ENCODE measurements around the gene FATE1.

Gene FATE1

GRCh38 chrX:151703487-151703886 is 12.3 kb upstream of the FATE1 start:
- H3K4me3 ChIP-seq (ENCODE audit: low read depth in 1 of 2, low read length in 2 of 2), result no peak overlapping the region
- H3K27me3 ChIP-seq (ENCODE audit: control insufficient read depth in 1 of 2, insufficient read depth in 2 of 2, low read length in 2 of 2), result no peaks in the 10 kb centered on the region
- H3K36me3 ChIP-seq (ENCODE audit: control insufficient read depth in 1 of 2, insufficient read depth in 2 of 2, low read length in 2 of 2), result no peaks in the 10 kb centered on the region
- no peaks in the 10 kb centered on the region for H3K4me1 ChIP-seq (ENCODE audit: control insufficient read depth in 1 of 2, insufficient read depth in 2 of 2, low read length in 2 of 2)
- H3K9ac ChIP-seq (ENCODE audit: low read depth in 1 of 2, low read length in 2 of 2), result no peak overlapping the region
- H3K27ac ChIP-seq (ENCODE audit: low read depth, low read length), result no peak overlapping the region
- no peaks in the 10 kb centered on the region for H3K9me3 ChIP-seq (ENCODE audit: control insufficient read depth in 1 of 2, low read length in 2 of 2)

- no peak overlapping the region for H3K9ac ChIP-seq (ENCODE audit: low read depth in 1 of 2, low read length in 2 of 2)
- no peak overlapping the region for H3K4me3 ChIP-seq (ENCODE audit: low read depth in 1 of 2, low read length in 2 of 2)
- H3K27me3 ChIP-seq (ENCODE audit: control insufficient read depth in 1 of 2, insufficient read depth in 2 of 2, low read length in 2 of 2), result no peaks in the 10 kb centered on the region
- H3K27ac ChIP-seq (ENCODE audit: low read depth, low read length), result no peak overlapping the region
- no peaks in the 10 kb centered on the region for H3K4me1 ChIP-seq (ENCODE audit: control insufficient read depth in 1 of 2, insufficient read depth in 2 of 2, low read length in 2 of 2)
- no peaks in the 10 kb centered on the region for H3K36me3 ChIP-seq (ENCODE audit: control insufficient read depth in 1 of 2, insufficient read depth in 2 of 2, low read length in 2 of 2)
- H3K9me3 ChIP-seq (ENCODE audit: control insufficient read depth in 1 of 2, low read length in 2 of 2), result no peaks in the 10 kb centered on the region
Measured at GRCh38 chrX:151704041-151704663, 11.7 kb upstream of the FATE1 start.

- H3K27me3 ChIP-seq (ENCODE audit: control insufficient read depth in 1 of 2, insufficient read depth in 2 of 2, low read length in 2 of 2), result no peaks in the 10 kb centered on the region
- no peaks in the 10 kb centered on the region for H3K4me1 ChIP-seq (ENCODE audit: control insufficient read depth in 1 of 2, insufficient read depth in 2 of 2, low read length in 2 of 2)
- H3K36me3 ChIP-seq (ENCODE audit: control insufficient read depth in 1 of 2, insufficient read depth in 2 of 2, low read length in 2 of 2), result no peaks in the 10 kb centered on the region
- no peak overlapping the region for H3K4me3 ChIP-seq (ENCODE audit: low read depth in 1 of 2, low read length in 2 of 2)
- no peak overlapping the region for H3K9ac ChIP-seq (ENCODE audit: low read depth in 1 of 2, low read length in 2 of 2)
- H3K27ac ChIP-seq (ENCODE audit: low read depth, low read length), result no peak overlapping the region
- H3K9me3 ChIP-seq (ENCODE audit: control insufficient read depth in 1 of 2, low read length in 2 of 2), result no peaks in the 10 kb centered on the region
Measured at GRCh38 chrX:151708821-151709220, 7.0 kb upstream of the FATE1 start.

- no peaks in the 10 kb centered on the region for H3K27me3 ChIP-seq (ENCODE audit: control insufficient read depth in 1 of 2, insufficient read depth in 2 of 2, low read length in 2 of 2)
- no peak overlapping the region for H3K9ac ChIP-seq (ENCODE audit: low read depth in 1 of 2, low read length in 2 of 2)
- H3K4me3 ChIP-seq (ENCODE audit: low read depth in 1 of 2, low read length in 2 of 2), result no peak overlapping the region
- no peaks in the 10 kb centered on the region for H3K36me3 ChIP-seq (ENCODE audit: control insufficient read depth in 1 of 2, insufficient read depth in 2 of 2, low read length in 2 of 2)
- no peak overlapping the region for H3K27ac ChIP-seq (ENCODE audit: low read depth, low read length)
- H3K4me1 ChIP-seq (ENCODE audit: control insufficient read depth in 1 of 2, insufficient read depth in 2 of 2, low read length in 2 of 2), result no peaks in the 10 kb centered on the region
- no peaks in the 10 kb centered on the region for H3K9me3 ChIP-seq (ENCODE audit: control insufficient read depth in 1 of 2, low read length in 2 of 2)
Measured at GRCh38 chrX:151710457-151710856, 5.4 kb upstream of the FATE1 start.

- Histone ChIP-seq H3K36me3 (ENCODE audit: control insufficient read depth in 1 of 2, insufficient read depth in 2 of 2, low read length in 2 of 2) (no peaks in the 10 kb centered on the region), H3K4me3 (ENCODE audit: low read depth in 1 of 2, low read length in 2 of 2) (no peak overlapping the region), H3K4me1 (ENCODE audit: control insufficient read depth in 1 of 2, insufficient read depth in 2 of 2, low read length in 2 of 2) (no peaks in the 10 kb centered on the region), H3K27me3 (ENCODE audit: control insufficient read depth in 1 of 2, insufficient read depth in 2 of 2, low read length in 2 of 2) (no peaks in the 10 kb centered on the region), H3K9ac (ENCODE audit: low read depth in 1 of 2, low read length in 2 of 2) (no peak overlapping the region), H3K27ac (ENCODE audit: low read depth, low read length) (no peak overlapping the region), H3K9me3 (ENCODE audit: control insufficient read depth in 1 of 2, low read length in 2 of 2) (no peaks in the 10 kb centered on the region)
Measured at GRCh38 chrX:151711154-151711553, 4.7 kb upstream of the FATE1 start.

- no peaks in the 10 kb centered on the region for H3K9me3 ChIP-seq (ENCODE audit: control insufficient read depth in 1 of 2, low read length in 2 of 2)
- no peaks in the 10 kb centered on the region for H3K36me3 ChIP-seq (ENCODE audit: control insufficient read depth in 1 of 2, insufficient read depth in 2 of 2, low read length in 2 of 2)
- no peaks in the 10 kb centered on the region for H3K4me1 ChIP-seq (ENCODE audit: control insufficient read depth in 1 of 2, insufficient read depth in 2 of 2, low read length in 2 of 2)
- H3K27ac ChIP-seq (ENCODE audit: low read depth, low read length), result no peak overlapping the region
- no peak overlapping the region for H3K4me3 ChIP-seq (ENCODE audit: low read depth in 1 of 2, low read length in 2 of 2)
- no peak overlapping the region for H3K9ac ChIP-seq (ENCODE audit: low read depth in 1 of 2, low read length in 2 of 2)
- no peaks in the 10 kb centered on the region for H3K27me3 ChIP-seq (ENCODE audit: control insufficient read depth in 1 of 2, insufficient read depth in 2 of 2, low read length in 2 of 2)
Measured at GRCh38 chrX:151711787-151712186, 4.0 kb upstream of the FATE1 start.

GRCh38 chrX:151712253-151712652 is 3.6 kb upstream of the FATE1 start:
- no peaks in the 10 kb centered on the region for H3K4me1 ChIP-seq (ENCODE audit: control insufficient read depth in 1 of 2, insufficient read depth in 2 of 2, low read length in 2 of 2)
- H3K27ac ChIP-seq (ENCODE audit: low read depth, low read length), result no peak overlapping the region
- H3K9ac ChIP-seq (ENCODE audit: low read depth in 1 of 2, low read length in 2 of 2), result no peak overlapping the region
- H3K9me3 ChIP-seq (ENCODE audit: control insufficient read depth in 1 of 2, low read length in 2 of 2), result no peaks in the 10 kb centered on the region
- H3K27me3 ChIP-seq (ENCODE audit: control insufficient read depth in 1 of 2, insufficient read depth in 2 of 2, low read length in 2 of 2), result no peaks in the 10 kb centered on the region
- H3K36me3 ChIP-seq (ENCODE audit: control insufficient read depth in 1 of 2, insufficient read depth in 2 of 2, low read length in 2 of 2), result no peaks in the 10 kb centered on the region
- H3K4me3 ChIP-seq (ENCODE audit: low read depth in 1 of 2, low read length in 2 of 2), result no peak overlapping the region

GRCh38 chrX:151713849-151714248 is 2.0 kb upstream of the FATE1 start:
- no peaks in the 10 kb centered on the region for H3K4me1 ChIP-seq (ENCODE audit: control insufficient read depth in 1 of 2, insufficient read depth in 2 of 2, low read length in 2 of 2)
- no peaks in the 10 kb centered on the region for H3K9me3 ChIP-seq (ENCODE audit: control insufficient read depth in 1 of 2, low read length in 2 of 2)
- no peaks in the 10 kb centered on the region for H3K36me3 ChIP-seq (ENCODE audit: control insufficient read depth in 1 of 2, insufficient read depth in 2 of 2, low read length in 2 of 2)
- H3K27me3 ChIP-seq (ENCODE audit: control insufficient read depth in 1 of 2, insufficient read depth in 2 of 2, low read length in 2 of 2), result no peaks in the 10 kb centered on the region
- no peak overlapping the region for H3K4me3 ChIP-seq (ENCODE audit: low read depth in 1 of 2, low read length in 2 of 2)
- H3K9ac ChIP-seq (ENCODE audit: low read depth in 1 of 2, low read length in 2 of 2), result no peak overlapping the region
- H3K27ac ChIP-seq (ENCODE audit: low read depth, low read length), result no peak overlapping the region

GRCh38 chrX:151714362-151714761 is 1.5 kb upstream of the FATE1 start:
- no peak overlapping the region for H3K9ac ChIP-seq (ENCODE audit: low read depth in 1 of 2, low read length in 2 of 2)
- H3K4me1 ChIP-seq (ENCODE audit: control insufficient read depth in 1 of 2, insufficient read depth in 2 of 2, low read length in 2 of 2), result no peaks in the 10 kb centered on the region
- no peaks in the 10 kb centered on the region for H3K36me3 ChIP-seq (ENCODE audit: control insufficient read depth in 1 of 2, insufficient read depth in 2 of 2, low read length in 2 of 2)
- H3K27me3 ChIP-seq (ENCODE audit: control insufficient read depth in 1 of 2, insufficient read depth in 2 of 2, low read length in 2 of 2), result no peaks in the 10 kb centered on the region
- H3K9me3 ChIP-seq (ENCODE audit: control insufficient read depth in 1 of 2, low read length in 2 of 2), result no peaks in the 10 kb centered on the region
- no peak overlapping the region for H3K4me3 ChIP-seq (ENCODE audit: low read depth in 1 of 2, low read length in 2 of 2)
- H3K27ac ChIP-seq (ENCODE audit: low read depth, low read length), result no peak overlapping the region

- H3K4me1 ChIP-seq (ENCODE audit: control insufficient read depth in 1 of 2, insufficient read depth in 2 of 2, low read length in 2 of 2), result no peaks in the 10 kb centered on the region
- H3K4me3 ChIP-seq (ENCODE audit: low read depth in 1 of 2, low read length in 2 of 2), result no peak overlapping the region
- no peaks in the 10 kb centered on the region for H3K9me3 ChIP-seq (ENCODE audit: control insufficient read depth in 1 of 2, low read length in 2 of 2)
- H3K9ac ChIP-seq (ENCODE audit: low read depth in 1 of 2, low read length in 2 of 2), result no peak overlapping the region
- H3K27me3 ChIP-seq (ENCODE audit: control insufficient read depth in 1 of 2, insufficient read depth in 2 of 2, low read length in 2 of 2), result no peaks in the 10 kb centered on the region
- H3K27ac ChIP-seq (ENCODE audit: low read depth, low read length), result no peak overlapping the region
- H3K36me3 ChIP-seq (ENCODE audit: control insufficient read depth in 1 of 2, insufficient read depth in 2 of 2, low read length in 2 of 2), result no peaks in the 10 kb centered on the region
Measured at GRCh38 chrX:151722241-151722846, 6.5 kb downstream of the FATE1 start.

Data from duodenal mucosa (tissue), 2 donors.